Measurements from ENCODE around the gene KLHL8.

- no peak for TF ChIP-seq EP300 (IDR thresholded peaks at IDR 0.05)
- TF ChIP-seq CTCF (IDR thresholded peaks at IDR 0.05), result no peak
Observed at GRCh38 chr4:87230806-87231205, 10.4 kb upstream of the KLHL8 start.

All from stomach (tissue), 4 donors.